Osteoblast (primary cell): Measurements from ENCODE around the gene MAP3K5. TPM values are rescaled to one million over a fixed set of nuclear protein-coding genes. Genes with fewer than 3 reads are reported as not detected.

Source experiments
- DNase-seq: peaks from one replicate; pipeline ENCODE4 v3.0.0; 2011; ENCODE audit warnings: low spot score, mixed read lengths; ENCODE audit not compliant: insufficient read length; ENCODE audit errors: missing footprints
- H2AFZ ChIP-seq: 2 replicates; pipeline ENCODE4 v1.6.0; 2011; ENCODE audit warnings: mild to moderate bottlenecking, low read length
- H3K27ac ChIP-seq: 2 replicates; pipeline ENCODE4 v1.5.1; 2011; ENCODE audit warnings: mild to moderate bottlenecking, low read depth, low read length, moderate library complexity
- H3K27me3 ChIP-seq: 2 replicates; pipeline ENCODE4 v1.6.0; 2012; ENCODE audit warnings: mild to moderate bottlenecking, control low read depth, inconsistent platforms, low read length, moderate library complexity; ENCODE audit not compliant: insufficient read depth
- H3K36me3 ChIP-seq: 2 replicates; pipeline ENCODE4 v1.5.1; 2011; ENCODE audit warnings: mild to moderate bottlenecking, low read length, control low read depth, moderate library complexity; ENCODE audit not compliant: insufficient read depth
- H3K4me1 ChIP-seq: 2 replicates; pipeline ENCODE4 v1.5.1; 2011; ENCODE audit warnings: mild to moderate bottlenecking, low read length, control low read depth, moderate library complexity; ENCODE audit not compliant: insufficient read depth
- H3K4me2 ChIP-seq: 2 replicates; pipeline ENCODE4 v1.6.0; 2011; ENCODE audit warnings: mild to moderate bottlenecking, low read length; ENCODE audit not compliant: insufficient read depth
- H3K4me3 ChIP-seq: fragments of 200-600 bp; sonication (generic); 3 replicates; pipeline ENCODE4 v1.5.1; 2012; ENCODE audit warnings: mild to moderate bottlenecking, low read length, inconsistent platforms; ENCODE audit not compliant: insufficient read depth
- H3K79me2 ChIP-seq: 2 replicates; pipeline ENCODE4 v1.6.0; 2012; ENCODE audit warnings: mild to moderate bottlenecking, low read length, control low read depth, inconsistent platforms; ENCODE audit not compliant: insufficient read depth
- H3K9me3 ChIP-seq: 2 replicates; pipeline ENCODE4 v1.5.1; 2011; ENCODE audit warnings: low read depth, low read length, control low read depth
- H4K20me1 ChIP-seq: 2 replicates; pipeline ENCODE4 v1.6.0; 2012; ENCODE audit warnings: mild to moderate bottlenecking, low read length, control low read depth; ENCODE audit not compliant: insufficient read depth
- CTCF ChIP-seq: IDR thresholded peaks from 2 replicates; pipeline ENCODE4 v1.5.1; 2011; ENCODE audit warnings: mild to moderate bottlenecking, low read depth, low read length, moderate library complexity; ENCODE audit errors: extremely low read depth
- total RNA-seq: library from RNA; depleted of rRNA; stranded (reverse); fragments of >200 nt; gene quantifications from 2 replicates; pipeline ENCODE4 v1.2.3, GENCODE V29; 2012

MAP3K5 gene
- total RNA-seq, 1 donor, result 8.3 TPM

- Histone ChIP-seq H3K4me2 (no peak overlapping the region), H3K27ac (no peak overlapping the region), H3K27me3 (no peaks in the 10 kb centered on the region), H3K4me1 (no peaks in the 10 kb centered on the region), H4K20me1 (no peaks in the 10 kb centered on the region), H3K79me2 (no peaks in the 10 kb centered on the region), H3K4me3 (no peak overlapping the region), H2AFZ (no peak overlapping the region), H3K36me3 (no peaks in the 10 kb centered on the region), H3K9me3 (no peaks in the 10 kb centered on the region)
- TF ChIP-seq CTCF, result no peak
- no peak for DNase-seq
Observed at GRCh38 chr6:136701045-136701444, 91.2 kb downstream of the MAP3K5 start.

GRCh38 chr6:136699358-136699757 is 92.9 kb downstream of the MAP3K5 start:
- Histone ChIP-seq H3K4me3 (no peak overlapping the region), H2AFZ (no peak overlapping the region), H3K79me2 (no peaks in the 10 kb centered on the region), H3K27ac (no peak overlapping the region), H3K4me1 (no peaks in the 10 kb centered on the region), H4K20me1 (no peaks in the 10 kb centered on the region), H3K4me2 (no peak overlapping the region), H3K9me3 (no peaks in the 10 kb centered on the region), H3K27me3 (no peaks in the 10 kb centered on the region), H3K36me3 (no peaks in the 10 kb centered on the region)
- DNase-seq, result no peak
- TF ChIP-seq CTCF, result no peak

- Histone ChIP-seq H3K4me1 (no peaks in the 10 kb centered on the region), H3K79me2 (no peaks in the 10 kb centered on the region), H2AFZ (no peak overlapping the region), H3K9me3 (no peaks in the 10 kb centered on the region), H4K20me1 (no peaks in the 10 kb centered on the region), H3K27ac (no peak overlapping the region), H3K36me3 (no peaks in the 10 kb centered on the region), H3K4me3 (no peak overlapping the region), H3K4me2 (no peak overlapping the region), H3K27me3 (no peaks in the 10 kb centered on the region)
- DNase-seq, result no peak
- TF ChIP-seq CTCF, result no peak
Observed at GRCh38 chr6:136696783-136697364, 95.4 kb downstream of the MAP3K5 start.

GRCh38 chr6:136696238-136696637 is 96.0 kb downstream of the MAP3K5 start:
- Histone ChIP-seq H3K36me3 (no peaks in the 10 kb centered on the region), H3K27me3 (no peaks in the 10 kb centered on the region), H3K4me1 (no peaks in the 10 kb centered on the region), H4K20me1 (no peaks in the 10 kb centered on the region), H3K9me3 (no peaks in the 10 kb centered on the region), H3K27ac (no peak overlapping the region), H3K4me3 (no peak overlapping the region), H3K79me2 (no peaks in the 10 kb centered on the region), H3K4me2 (no peak overlapping the region), H2AFZ (no peak overlapping the region)
- no peak for TF ChIP-seq CTCF
- DNase-seq, result no peak
